GM12878 (cell line): ENCODE data around the gene PLEKHG2. TPM values are rescaled to one million over a fixed set of nuclear protein-coding genes. Genes with fewer than 3 reads are reported as not detected.

ENCODE experiments used
- CBX5 ChIP-seq: sonication (generic); IDR thresholded peaks from 2 replicates; pipeline ENCODE4 v1.6.1; 2016; ENCODE audit warnings: low read depth, moderate library complexity, mild to moderate bottlenecking, inconsistent platforms
- DPF2 ChIP-seq: fragments of 450-650 bp; IDR thresholded peaks from 2 replicates; pipeline ENCODE4 v1.6.1; 2017; ENCODE audit warnings: mild to moderate bottlenecking
- EGR1 ChIP-seq, 2 experiments: IDR thresholded peaks; 1 replicate in 1 of 2; 2 replicates in 1 of 2; pipeline ENCODE4 v1.6.1; 2011 to 2012; ENCODE audit warnings: low read depth in 2 of 2, low read length in 2 of 2, borderline replicate concordance in 1 of 2, mild to moderate bottlenecking in 1 of 2, moderate library complexity in 1 of 2
- GABPA ChIP-seq: IDR thresholded peaks from 2 replicates; pipeline ENCODE4 v1.6.1; 2014; ENCODE audit warnings: antibody characterized with exemption, low read depth, mild to moderate bottlenecking, inconsistent platforms
- GATAD2B ChIP-seq: fragments of 450-650 bp; conservative IDR thresholded peaks from 2 replicates; pipeline ENCODE4 v1.6.1; 2017; ENCODE audit warnings: low read depth, mild to moderate bottlenecking, moderate library complexity
- HDAC6 ChIP-seq: fragments of 200-600 bp; sonication (generic); IDR thresholded peaks from one replicate; pipeline ENCODE4 v1.8.0; 2017; ENCODE audit warnings: antibody characterized with exemption; ENCODE audit not compliant: unreplicated experiment
- HDGF ChIP-seq: fragments of 450-650 bp; IDR thresholded peaks from 2 replicates; pipeline ENCODE4 v1.6.1; 2016; ENCODE audit warnings: antibody characterized with exemption
- MTA2 ChIP-seq: fragments of 450-650 bp; IDR thresholded peaks from 2 replicates; pipeline ENCODE4 v1.6.1; 2016; ENCODE audit warnings: low read depth, mild to moderate bottlenecking, moderate library complexity
- MTA3 ChIP-seq: IDR thresholded peaks from 2 replicates; pipeline ENCODE4 v1.6.1; 2012; ENCODE audit warnings: low read length, inconsistent platforms, borderline replicate concordance
- POLR2AphosphoS2 ChIP-seq: IDR thresholded peaks from 2 replicates; pipeline ENCODE4 v1.6.1; 2011; ENCODE audit warnings: low read depth, mild to moderate bottlenecking, low read length, improper control_type of control experiment, moderate library complexity
- RELA ChIP-seq: fragments of 450-650 bp; IDR thresholded peaks from 2 replicates; pipeline ENCODE4 v1.8.0; 2014; ENCODE audit warnings: borderline replicate concordance; ENCODE audit not compliant: partially characterized antibody
- RUNX3 ChIP-seq: IDR thresholded peaks from 2 replicates; pipeline ENCODE4 v1.6.1; 2012; ENCODE audit warnings: low read length, inconsistent platforms
- SMC3 ChIP-seq: IDR thresholded peaks from 2 replicates; pipeline ENCODE4 v1.6.1; 2011; ENCODE audit warnings: low read length, improper control_type of control experiment, borderline replicate concordance
- TAF1 ChIP-seq: IDR thresholded peaks from 2 replicates; pipeline ENCODE4 v1.6.1; 2011; ENCODE audit warnings: mild to moderate bottlenecking, low read depth, low read length, borderline replicate concordance
- polyA plus RNA-seq, 11 experiments: library from polyadenylated mRNA; depleted of rRNA in 4 of 11; unstranded in 6 of 11; stranded (reverse) in 5 of 11; fragments of >200 nt; fragmentation: Nextera tagmentation in 4 of 11; fragmentation: Illumina TruSeq in 1 of 11; extraction: Ambion mirVana in 4 of 11; extraction: Trizol in 1 of 11; gene quantifications; 1 replicate in 1 of 11; 2 replicates in 10 of 11; pipeline versions ENCODE4 v1.2.1 to v1.2.3, GENCODE V29; 2011 to 2016; ENCODE audit warnings: inconsistent platforms in 2 of 11, missing spikeins in 2 of 11, low read depth in 1 of 11
- total RNA-seq, 4 experiments: library from RNA; depleted of rRNA in 3 of 4; stranded (reverse); fragments of >200 nt in 3 of 4; fragmentation: Illumina TruSeq in 1 of 4; extraction: Trizol in 1 of 4; gene quantifications; 2 replicates each; pipeline versions ENCODE4 v1.2.1 to v1.2.3, GENCODE V29; 2013 to 2021
- TF ChIP-seq, protein P1 (sequence below): IDR thresholded peaks from 2 replicates; pipeline ENCODE4 v1.6.1; 2012; ENCODE audit warnings: improper control_type of control experiment, low read depth, low read length; ENCODE audit not compliant: insufficient replicate concordance
- TF ChIP-seq, protein P2 (sequence below): IDR thresholded peaks from 2 replicates; pipeline ENCODE4 v1.6.1; 2012; ENCODE audit warnings: low read depth, low read length, improper control_type of control experiment
- TF ChIP-seq, protein P3 (sequence below): IDR thresholded peaks from 2 replicates; pipeline ENCODE4 v1.6.1; 2012; ENCODE audit warnings: mild to moderate bottlenecking, low read depth, low read length
- TF ChIP-seq, protein P4 (sequence below): IDR thresholded peaks from 2 replicates; pipeline ENCODE4 v1.6.1; 2012; ENCODE audit warnings: low read depth, low read length, improper control_type of control experiment

PLEKHG2 gene
- total and polyA plus RNA-seq, 10 of the 15 experiments (the other 5 are each of a cell fraction or from before 2014, with no cell fraction given), result 3.0 to 62.5 (median 17.2) TPM

DNA sequence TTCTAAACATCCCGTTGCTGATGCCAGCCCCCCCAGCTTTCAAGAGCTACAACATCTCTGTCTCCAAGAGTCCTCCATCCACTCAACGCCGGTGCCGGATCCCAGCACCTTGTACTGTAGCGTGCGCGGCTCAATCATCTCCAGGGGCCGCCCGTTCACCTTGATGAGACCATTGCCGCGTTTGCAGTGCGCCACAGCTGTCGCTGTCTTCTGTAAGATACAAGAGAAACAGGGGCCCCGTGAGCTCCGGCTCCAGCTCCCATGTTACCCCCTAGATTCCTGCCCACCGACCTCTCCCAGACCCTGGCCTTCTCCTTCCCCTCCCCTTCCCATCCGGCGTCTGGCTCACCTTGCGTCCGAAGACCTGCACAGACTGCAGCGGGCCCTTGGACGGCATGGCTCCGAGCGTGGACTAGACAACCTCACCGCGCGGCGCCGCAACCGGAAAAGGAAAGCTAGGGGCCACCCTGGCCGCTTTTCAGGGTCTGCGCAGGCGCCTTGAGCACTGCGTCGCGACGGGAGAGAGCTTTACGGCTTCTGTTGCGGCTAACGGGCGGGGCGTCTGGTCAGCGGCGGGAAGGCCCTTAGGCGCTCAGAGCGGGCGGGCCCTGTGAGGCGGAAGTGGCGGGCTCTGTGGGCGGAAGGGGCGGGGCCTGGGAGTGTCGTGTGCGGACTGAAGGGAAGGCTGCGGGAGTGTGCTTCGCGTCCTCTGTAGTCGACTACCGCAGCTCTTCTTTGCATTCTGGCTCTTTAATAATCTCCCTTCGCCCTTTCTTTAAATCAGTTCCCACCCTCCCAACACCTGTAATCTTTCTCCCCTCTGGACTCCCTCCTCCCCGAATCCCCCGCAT, 23.3 kb downstream of the PLEKHG2 start, which contains the start of gene RPS16 (continued):
- TF ChIP-seq, protein P1, sequence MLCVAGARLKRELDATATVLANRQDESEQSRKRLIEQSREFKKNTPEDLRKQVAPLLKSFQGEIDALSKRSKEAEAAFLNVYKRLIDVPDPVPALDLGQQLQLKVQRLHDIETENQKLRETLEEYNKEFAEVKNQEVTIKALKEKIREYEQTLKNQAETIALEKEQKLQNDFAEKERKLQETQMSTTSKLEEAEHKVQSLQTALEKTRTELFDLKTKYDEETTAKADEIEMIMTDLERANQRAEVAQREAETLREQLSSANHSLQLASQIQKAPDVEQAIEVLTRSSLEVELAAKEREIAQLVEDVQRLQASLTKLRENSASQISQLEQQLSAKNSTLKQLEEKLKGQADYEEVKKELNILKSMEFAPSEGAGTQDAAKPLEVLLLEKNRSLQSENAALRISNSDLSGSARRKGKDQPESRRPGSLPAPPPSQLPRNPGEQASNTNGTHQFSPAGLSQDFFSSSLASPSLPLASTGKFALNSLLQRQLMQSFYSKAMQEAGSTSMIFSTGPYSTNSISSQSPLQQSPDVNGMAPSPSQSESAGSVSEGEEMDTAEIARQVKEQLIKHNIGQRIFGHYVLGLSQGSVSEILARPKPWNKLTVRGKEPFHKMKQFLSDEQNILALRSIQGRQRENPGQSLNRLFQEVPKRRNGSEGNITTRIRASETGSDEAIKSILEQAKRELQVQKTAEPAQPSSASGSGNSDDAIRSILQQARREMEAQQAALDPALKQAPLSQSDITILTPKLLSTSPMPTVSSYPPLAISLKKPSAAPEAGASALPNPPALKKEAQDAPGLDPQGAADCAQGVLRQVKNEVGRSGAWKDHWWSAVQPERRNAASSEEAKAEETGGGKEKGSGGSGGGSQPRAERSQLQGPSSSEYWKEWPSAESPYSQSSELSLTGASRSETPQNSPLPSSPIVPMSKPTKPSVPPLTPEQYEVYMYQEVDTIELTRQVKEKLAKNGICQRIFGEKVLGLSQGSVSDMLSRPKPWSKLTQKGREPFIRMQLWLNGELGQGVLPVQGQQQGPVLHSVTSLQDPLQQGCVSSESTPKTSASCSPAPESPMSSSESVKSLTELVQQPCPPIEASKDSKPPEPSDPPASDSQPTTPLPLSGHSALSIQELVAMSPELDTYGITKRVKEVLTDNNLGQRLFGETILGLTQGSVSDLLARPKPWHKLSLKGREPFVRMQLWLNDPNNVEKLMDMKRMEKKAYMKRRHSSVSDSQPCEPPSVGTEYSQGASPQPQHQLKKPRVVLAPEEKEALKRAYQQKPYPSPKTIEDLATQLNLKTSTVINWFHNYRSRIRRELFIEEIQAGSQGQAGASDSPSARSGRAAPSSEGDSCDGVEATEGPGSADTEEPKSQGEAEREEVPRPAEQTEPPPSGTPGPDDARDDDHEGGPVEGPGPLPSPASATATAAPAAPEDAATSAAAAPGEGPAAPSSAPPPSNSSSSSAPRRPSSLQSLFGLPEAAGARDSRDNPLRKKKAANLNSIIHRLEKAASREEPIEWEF, result no peak
- TF ChIP-seq HDGF (peak; percentile 89), GATAD2B (no peak; the same call in 1 of the 2 replicates), CBX5 (no peak), SMC3 (no peak), POLR2AphosphoS2 (peak; percentile 96), GABPA (peak; percentile 87; the same call in 1 of the 2 replicates), RELA (peak; percentile 83), RUNX3 (peak; percentile 86), MTA2 (no peak), DPF2 (no peak), EGR1 (IDR thresholded peaks at IDR 0.05; ENCODE audit: borderline replicate concordance in 1 of 2, low read depth in 2 of 2, low read length in 2 of 2) (peak in 1 of 2 experiments; percentile 26; a peak in 1 of 3 replicates), MTA3 (no peak; the same call in 1 of the 2 replicates), TAF1 (peak; percentile 99), HDAC6 (peak; percentile 89)
- TF ChIP-seq, protein P2, sequence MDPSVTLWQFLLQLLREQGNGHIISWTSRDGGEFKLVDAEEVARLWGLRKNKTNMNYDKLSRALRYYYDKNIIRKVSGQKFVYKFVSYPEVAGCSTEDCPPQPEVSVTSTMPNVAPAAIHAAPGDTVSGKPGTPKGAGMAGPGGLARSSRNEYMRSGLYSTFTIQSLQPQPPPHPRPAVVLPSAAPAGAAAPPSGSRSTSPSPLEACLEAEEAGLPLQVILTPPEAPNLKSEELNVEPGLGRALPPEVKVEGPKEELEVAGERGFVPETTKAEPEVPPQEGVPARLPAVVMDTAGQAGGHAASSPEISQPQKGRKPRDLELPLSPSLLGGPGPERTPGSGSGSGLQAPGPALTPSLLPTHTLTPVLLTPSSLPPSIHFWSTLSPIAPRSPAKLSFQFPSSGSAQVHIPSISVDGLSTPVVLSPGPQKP, result peak; percentile 70
- TF ChIP-seq, protein P3, sequence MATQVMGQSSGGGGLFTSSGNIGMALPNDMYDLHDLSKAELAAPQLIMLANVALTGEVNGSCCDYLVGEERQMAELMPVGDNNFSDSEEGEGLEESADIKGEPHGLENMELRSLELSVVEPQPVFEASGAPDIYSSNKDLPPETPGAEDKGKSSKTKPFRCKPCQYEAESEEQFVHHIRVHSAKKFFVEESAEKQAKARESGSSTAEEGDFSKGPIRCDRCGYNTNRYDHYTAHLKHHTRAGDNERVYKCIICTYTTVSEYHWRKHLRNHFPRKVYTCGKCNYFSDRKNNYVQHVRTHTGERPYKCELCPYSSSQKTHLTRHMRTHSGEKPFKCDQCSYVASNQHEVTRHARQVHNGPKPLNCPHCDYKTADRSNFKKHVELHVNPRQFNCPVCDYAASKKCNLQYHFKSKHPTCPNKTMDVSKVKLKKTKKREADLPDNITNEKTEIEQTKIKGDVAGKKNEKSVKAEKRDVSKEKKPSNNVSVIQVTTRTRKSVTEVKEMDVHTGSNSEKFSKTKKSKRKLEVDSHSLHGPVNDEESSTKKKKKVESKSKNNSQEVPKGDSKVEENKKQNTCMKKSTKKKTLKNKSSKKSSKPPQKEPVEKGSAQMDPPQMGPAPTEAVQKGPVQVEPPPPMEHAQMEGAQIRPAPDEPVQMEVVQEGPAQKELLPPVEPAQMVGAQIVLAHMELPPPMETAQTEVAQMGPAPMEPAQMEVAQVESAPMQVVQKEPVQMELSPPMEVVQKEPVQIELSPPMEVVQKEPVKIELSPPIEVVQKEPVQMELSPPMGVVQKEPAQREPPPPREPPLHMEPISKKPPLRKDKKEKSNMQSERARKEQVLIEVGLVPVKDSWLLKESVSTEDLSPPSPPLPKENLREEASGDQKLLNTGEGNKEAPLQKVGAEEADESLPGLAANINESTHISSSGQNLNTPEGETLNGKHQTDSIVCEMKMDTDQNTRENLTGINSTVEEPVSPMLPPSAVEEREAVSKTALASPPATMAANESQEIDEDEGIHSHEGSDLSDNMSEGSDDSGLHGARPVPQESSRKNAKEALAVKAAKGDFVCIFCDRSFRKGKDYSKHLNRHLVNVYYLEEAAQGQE, result no peak
- TF ChIP-seq, protein P4, sequence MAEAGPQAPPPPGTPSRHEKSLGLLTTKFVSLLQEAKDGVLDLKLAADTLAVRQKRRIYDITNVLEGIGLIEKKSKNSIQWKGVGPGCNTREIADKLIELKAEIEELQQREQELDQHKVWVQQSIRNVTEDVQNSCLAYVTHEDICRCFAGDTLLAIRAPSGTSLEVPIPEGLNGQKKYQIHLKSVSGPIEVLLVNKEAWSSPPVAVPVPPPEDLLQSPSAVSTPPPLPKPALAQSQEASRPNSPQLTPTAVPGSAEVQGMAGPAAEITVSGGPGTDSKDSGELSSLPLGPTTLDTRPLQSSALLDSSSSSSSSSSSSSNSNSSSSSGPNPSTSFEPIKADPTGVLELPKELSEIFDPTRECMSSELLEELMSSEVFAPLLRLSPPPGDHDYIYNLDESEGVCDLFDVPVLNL, result peak; percentile 79
